Activated naive CD4-positive, alpha-beta T cell (primary cell): ENCODE results near the gene KLHDC1.
"Not testable (repeated sequence)": the region's sequence is repeated elsewhere in the genome, so short reads cannot be mapped to it uniquely, and the experiment has no call there.

ENCODE experiments used
- DNase-seq, 4 experiments: peaks; one replicate each; lab custom pipeline; 2025; lab: John Stamatoyannopoulos, UW

The KLHDC1 gene

GRCh38 chr14:49727171-49727570 is 34.3 kb downstream of the KLHDC1 start:
- DNase-seq, result no peak

DNA sequence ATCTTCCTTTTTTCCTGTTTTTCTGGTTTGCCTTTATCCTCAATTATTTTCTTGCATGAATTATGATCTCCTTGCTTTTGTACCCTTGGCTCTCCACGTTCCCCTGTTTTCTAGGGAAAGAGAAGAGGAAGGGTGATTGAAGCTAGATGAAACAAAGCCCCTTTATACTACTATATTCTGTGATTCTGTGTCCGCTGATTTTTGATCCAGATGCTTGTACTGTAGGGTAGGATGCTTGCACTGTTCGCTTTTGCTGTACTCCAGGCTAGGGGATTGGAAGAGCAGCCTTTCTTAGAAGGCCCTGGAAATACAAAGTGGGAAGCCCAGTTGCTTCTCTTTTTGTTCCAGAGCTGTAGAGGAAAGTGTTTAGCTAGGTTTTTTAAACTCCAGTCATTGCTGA is 40.0 kb downstream of the KLHDC1 start:
- DNase-seq, result no peak

GRCh38 chr14:49733836-49734235 is 40.9 kb downstream of the KLHDC1 start:
- no peak for DNase-seq

GRCh38 chr14:49735669-49736068 is 42.7 kb downstream of the KLHDC1 start:
- not testable (repeated sequence) for DNase-seq

DNA sequence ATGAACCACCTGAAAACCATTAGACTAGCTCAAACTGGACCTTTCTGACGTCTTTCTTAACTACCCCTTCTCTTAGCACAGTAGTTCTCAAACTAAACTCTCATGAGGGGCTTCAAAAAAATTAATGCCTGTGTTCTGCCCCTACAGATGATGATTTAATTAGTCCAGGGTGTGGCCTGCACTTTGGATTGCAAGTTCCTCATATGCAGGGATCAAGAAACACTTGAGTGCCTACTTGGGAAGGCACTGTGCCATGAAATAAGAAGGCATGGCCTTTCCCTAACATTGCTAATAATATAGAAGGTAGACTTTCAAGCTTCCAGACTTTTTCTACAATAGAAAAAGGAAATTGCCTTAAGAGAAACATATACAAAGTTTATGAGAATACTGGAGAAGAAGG is 52.3 kb downstream of the KLHDC1 start:
- no peak for DNase-seq

GRCh38 chr14:49746476-49746875 is 53.6 kb downstream of the KLHDC1 start:
- DNase-seq, result not testable (repeated sequence)

- no peak for DNase-seq
Observed at GRCh38 chr14:49754570-49755097, 61.7 kb downstream of the KLHDC1 start.

- no peak for DNase-seq
Observed at GRCh38 chr14:49755378-49755777, 62.5 kb downstream of the KLHDC1 start.

DNA sequence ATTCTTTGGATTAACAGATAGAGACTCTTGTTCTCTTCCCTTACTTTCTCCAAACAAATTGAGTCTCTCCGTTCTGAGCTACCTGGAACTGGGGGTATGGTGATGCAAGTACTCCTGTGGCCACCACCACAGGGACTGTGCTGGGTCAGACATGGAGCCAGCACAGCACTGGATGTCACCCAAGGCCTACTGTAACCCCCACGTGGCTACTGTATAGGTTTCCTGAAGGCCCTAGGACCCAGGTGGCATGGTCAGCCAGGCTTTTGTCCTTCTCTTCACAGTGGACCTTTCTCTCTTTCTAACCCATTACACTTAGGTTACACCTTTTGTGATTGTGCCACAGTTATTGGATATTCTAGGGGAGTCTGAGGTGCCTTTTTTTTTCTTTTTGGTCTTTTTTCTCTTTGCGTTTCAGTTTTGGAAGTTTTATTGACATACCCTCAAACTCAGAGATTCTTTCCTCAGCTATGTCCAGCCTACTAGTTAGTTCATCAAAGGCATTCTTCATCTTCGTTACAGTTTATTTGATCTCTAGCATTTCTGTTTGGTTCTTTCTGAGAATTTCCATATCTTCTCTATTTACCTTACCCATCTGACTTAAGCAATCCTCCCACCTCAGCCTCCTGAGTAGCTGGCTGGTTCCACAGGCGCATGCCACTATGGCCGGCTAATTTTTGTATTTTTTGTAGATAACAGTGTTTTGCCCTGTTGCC is 69.1 kb downstream of the KLHDC1 start:
- DNase-seq, result no peak

- no peak for DNase-seq
Observed at GRCh38 chr14:49766839-49767238, 73.9 kb downstream of the KLHDC1 start.

DNA sequence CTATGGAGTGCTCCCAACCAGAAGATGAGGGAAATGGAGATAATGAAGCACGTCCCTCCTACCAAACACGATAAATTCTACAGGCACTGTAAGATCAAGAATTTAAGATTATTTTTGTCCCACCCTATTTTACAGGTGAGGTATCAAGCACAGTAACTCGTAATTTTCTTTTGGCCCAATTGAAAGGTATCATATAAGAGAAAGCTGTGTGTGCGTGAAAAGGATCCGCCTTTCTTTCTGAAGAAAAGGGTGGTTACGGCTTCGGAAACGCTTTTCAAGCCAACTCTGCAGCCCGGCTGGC is 74.3 kb downstream of the KLHDC1 start:
- DNase-seq, result no peak

- peak; percentile 69 to 87 (median 77) for DNase-seq
Observed at GRCh38 chr14:49767571-49768300, 74.8 kb downstream of the KLHDC1 start, which contains the start of gene KLHDC2. TSS of gene KLHDC2 (plus strand) at chr14:49768153. CDS start at chr14:49768469, 316 bp downstream.

DNA sequence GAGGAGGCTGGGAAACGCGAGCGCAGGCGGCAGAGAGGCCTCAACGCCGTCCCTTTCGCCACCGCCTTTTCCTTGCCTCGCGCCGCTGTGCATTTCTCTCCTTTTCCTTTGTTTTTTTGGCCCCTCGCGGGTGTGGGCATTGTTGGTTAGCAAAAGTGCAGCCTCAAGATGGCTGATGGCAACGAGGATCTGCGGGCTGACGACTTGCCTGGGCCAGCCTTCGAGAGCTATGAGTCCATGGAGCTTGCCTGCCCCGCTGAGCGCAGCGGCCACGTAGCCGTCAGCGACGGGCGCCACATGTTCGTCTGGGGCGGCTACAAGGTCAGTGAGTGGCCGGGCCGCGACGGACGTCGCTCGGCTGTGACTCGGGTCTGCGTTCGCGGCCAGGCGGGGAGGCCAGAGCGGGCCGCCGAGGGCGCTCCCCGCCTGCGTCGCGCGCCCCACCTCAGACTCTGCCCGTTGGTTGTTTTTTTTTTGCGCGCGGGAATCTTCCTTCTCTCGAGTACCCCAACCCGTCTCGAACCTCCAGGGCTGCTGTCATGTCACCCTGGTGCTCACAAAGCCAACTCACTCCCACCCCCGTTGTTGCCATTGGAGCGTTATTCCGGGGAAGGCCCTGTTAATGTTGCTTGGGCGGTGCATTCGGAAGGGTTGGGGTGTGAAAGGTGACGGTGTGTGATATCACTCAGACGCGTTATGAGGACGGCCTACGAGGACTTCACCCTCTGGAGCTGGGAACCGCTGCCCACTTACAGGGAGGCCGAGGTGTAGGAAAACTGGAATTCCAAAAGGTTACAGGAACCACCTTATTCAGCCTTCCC is 75.6 kb downstream of the KLHDC1 start:
- peak; percentile 30 to 47 (median 38) for DNase-seq

DNA sequence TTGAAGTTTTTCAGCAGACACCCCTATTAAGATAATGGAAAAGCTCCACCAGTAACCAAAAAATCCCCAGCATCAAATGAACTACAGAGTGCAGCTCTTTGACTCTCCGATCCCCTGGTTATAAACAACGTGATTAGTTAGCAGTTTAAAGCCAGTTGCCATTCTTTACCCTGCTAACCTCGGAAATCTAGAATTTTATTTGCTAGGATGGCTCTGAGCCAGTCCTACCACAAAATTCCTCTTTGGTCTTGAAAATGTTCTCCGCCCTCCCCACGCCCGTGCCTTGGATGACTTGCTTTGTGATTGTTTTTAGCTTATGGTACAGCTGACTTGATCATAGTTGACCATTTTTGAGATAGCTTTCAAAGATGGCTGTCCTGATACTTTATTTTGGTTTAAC is 76.3 kb downstream of the KLHDC1 start:
- DNase-seq, result no peak

GRCh38 chr14:49769581-49770211 is 76.8 kb downstream of the KLHDC1 start:
- DNase-seq, result no peak

DNA sequence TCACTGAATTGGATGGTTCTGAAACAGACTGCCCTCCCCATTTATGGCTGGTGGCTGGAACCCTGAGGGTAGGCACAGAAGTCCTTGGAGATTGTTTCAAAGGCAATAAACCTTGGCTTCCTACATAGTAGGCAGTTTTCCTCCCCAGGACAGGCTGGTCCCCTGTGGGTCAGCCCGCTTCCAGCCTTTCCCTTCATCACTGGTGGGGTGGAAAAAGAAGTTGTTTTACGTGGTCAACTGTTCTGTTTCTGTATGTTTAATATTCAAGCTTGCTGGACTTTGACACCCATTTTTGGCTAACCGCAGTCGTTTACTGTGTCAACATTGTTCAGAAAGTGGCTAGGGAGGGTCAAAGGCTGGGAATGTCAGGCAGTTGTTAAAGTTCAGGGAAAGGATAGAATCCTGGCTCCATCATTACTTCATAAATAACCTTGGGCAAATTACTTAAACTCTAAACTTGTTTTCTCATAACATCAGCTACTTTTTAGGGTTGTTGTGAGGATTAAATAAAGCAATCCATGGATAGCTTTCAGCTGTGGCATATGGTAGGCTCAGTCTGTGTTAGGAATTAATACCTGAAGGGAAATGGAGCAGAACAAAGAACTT is 77.4 kb downstream of the KLHDC1 start:
- no peak for DNase-seq

DNA sequence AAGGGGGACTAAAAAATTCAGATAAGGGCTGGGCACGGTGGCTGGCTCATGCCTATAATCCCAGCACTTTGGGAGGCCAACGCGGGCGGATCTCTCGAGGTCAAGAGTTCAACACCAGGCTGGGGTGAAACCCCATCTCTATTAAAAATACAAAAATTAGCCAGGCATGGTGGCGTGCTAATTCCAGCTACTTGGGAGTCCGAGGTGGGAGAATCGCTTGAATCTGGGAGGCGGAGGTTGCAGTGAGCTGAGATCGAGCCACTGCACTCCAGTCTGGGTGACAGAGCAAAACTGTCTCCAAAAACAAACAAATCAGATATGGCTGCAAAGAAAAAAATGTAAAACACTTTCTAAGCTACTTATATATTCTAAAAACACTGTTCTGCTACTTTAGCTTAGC is 78.8 kb downstream of the KLHDC1 start:
- DNase-seq, result not testable (repeated sequence)

- DNase-seq, result no peak
Observed at GRCh38 chr14:49774106-49774505, 81.2 kb downstream of the KLHDC1 start.

DNA sequence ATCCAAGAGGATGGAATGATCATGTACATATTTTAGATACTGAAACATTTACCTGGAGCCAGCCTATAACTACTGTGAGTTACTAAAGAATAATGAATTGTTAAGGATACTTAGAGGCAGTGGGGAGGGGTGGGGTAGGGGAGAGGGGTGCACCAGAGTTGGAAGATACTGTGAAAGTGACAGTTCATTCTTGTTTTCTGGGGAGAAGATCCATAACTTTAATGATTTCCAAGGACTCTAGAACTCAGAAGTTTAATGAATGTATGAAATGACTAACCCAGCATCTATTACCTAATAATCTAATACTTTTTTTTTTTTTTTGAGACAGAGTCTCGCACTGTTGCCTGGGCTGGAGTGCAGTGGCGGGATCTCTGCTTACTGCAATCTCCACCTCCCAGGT is 85.5 kb downstream of the KLHDC1 start:
- DNase-seq, result no peak

- not testable (repeated sequence) for DNase-seq
Observed at GRCh38 chr14:49781040-49781439, 88.1 kb downstream of the KLHDC1 start.

- DNase-seq, result no peak
Observed at GRCh38 chr14:49783394-49784014, 90.6 kb downstream of the KLHDC1 start.
